Ovary (tissue), 10 donors: ENCODE results near the gene CRHR2. TPM values are rescaled to one million over a fixed set of nuclear protein-coding genes. Genes with fewer than 3 reads are reported as not detected.
A peak's percentile ranks its signal among the peaks of the same experiment; 100 is the strongest.

Source experiments
- DNase-seq, 5 donors: peaks; one replicate each; pipeline ENCODE4 v3.0.0-alpha.2; 2019 to 2020
- H3K27ac ChIP-seq, 2 donors: fragments of 200-600 bp; one replicate each; pipeline versions ENCODE4 v1.5.1 to v1.8.0; 2019 to 2022
- H3K27me3 ChIP-seq: fragments of 200-600 bp; one replicate; pipeline ENCODE4 v1.8.0; 2022
- H3K36me3 ChIP-seq: fragments of 200-600 bp; sonication (generic); one replicate; pipeline ENCODE4 v1.5.1; 2019
- H3K4me1 ChIP-seq: one replicate; pipeline ENCODE4 v1.8.1; 2013; ENCODE audit warnings: mild to moderate bottlenecking, moderate library complexity; ENCODE audit not compliant: insufficient read depth
- H3K4me3 ChIP-seq: fragments of 200-600 bp; sonication (generic); one replicate; pipeline ENCODE4 v1.5.1; 2017
- H3K9me3 ChIP-seq, 2 donors: fragments of 200-600 bp in 1 of 2; sonication (generic) in 1 of 2; one replicate each; pipeline versions ENCODE4 v1.5.1 to v1.8.1; 2013 to 2019; ENCODE audit warnings: mild to moderate bottlenecking in 1 of 2, moderate library complexity in 1 of 2
- EP300 ChIP-seq: sonication (generic); formaldehyde crosslinking; IDR thresholded peaks from one replicate; pipeline ENCODE4 v1.6.1; 2017; ENCODE audit warnings: antibody characterized with exemption
- POLR2A ChIP-seq: fragments of 450-650 bp; IDR thresholded peaks from one replicate; pipeline ENCODE4 v1.6.1; 2017; ENCODE audit warnings: antibody characterized with exemption, mild to moderate bottlenecking, moderate library complexity
- WGBS, 3 donors: extraction: QIAGEN DNeasy Blood & Tissue Kit in 1 of 3; methylation state at CpG; one replicate each; pipeline versions ENCODE4 v1.1.5 to v1.1.7; 2013 to 2017; 5-methylcytosine and 5-hydroxymethylcytosine counted together
- intact Hi-C, 4 donors: fragments of 100-400 bp; cut with DNase I; formaldehyde crosslinking; loops; one replicate each; pipeline versions ENCODE4 v1.11.0 to v1.15.1; 2022 to 2023
- long read RNA-seq, 3 donors: library from polyadenylated mRNA in 2 of 3; unstranded in 2 of 3; transcript quantifications; one replicate each; pipeline ENCODE4 v2.0.0 and lab custom pipeline, GENCODE V29; 2021 to 2026
- polyA plus RNA-seq, 2 donors: library from polyadenylated mRNA; stranded (reverse); fragments of 200-250 nt in 1 of 2; fragments of 350-450 nt in 1 of 2; fragmentation: Illumina TruSeq in 1 of 2; extraction: RNeasy Lipid Tissue Mini Kit (QIAGEN cat#74804) in 1 of 2; gene quantifications; one replicate each; pipeline ENCODE4 v1.2.3, GENCODE V29; 2013 to 2014
- total RNA-seq, 7 donors: library from RNA; depleted of rRNA in 2 of 7; stranded (reverse); fragments of >200 nt in 2 of 7; fragmentation: NEBNext Ultra II Directional in 3 of 7; extraction: Animal tissue kit (Norgen Biotek cat#: 25700) in 3 of 7; gene quantifications; one replicate each; pipeline versions ENCODE4 v1.1.0 to v1.2.4, GENCODE V29; 2016 to 2023
- TF ChIP-seq, protein P1 (sequence below), 3 donors: fragments of 450-650 bp in 2 of 3; fragments of 200-600 bp in 1 of 3; IDR thresholded peaks; one replicate each; pipeline versions ENCODE4 v1.5.1 to v1.8.0; 2016 to 2022; ENCODE audit warnings: antibody characterized with exemption in 3 of 3, mild to moderate bottlenecking in 1 of 3
- donor health status: DM: no; HTN: no; CAD: no; lungs with moderate emphysema.
- donor health status: DM: no; HTN: no; CAD: no.
- donor health status: Bipolar disorder and iron deficiency.
- donor health status: DM: yes; HTN: yes; CAD: no.
- donor health status: DM: no; HTN: no; CAD: no.
- donor health status: DM: yes; HTN: yes; CAD: no.

CRHR2 gene
- total RNA-seq (1 to 10 TPM in 1 of 7 donors, under 1 TPM in 3, not detected in 3; 0.10 to 1.1 (median 0.87) TPM), polyA plus RNA-seq (under 1 TPM in 1 of 2 donors, not detected in 1; 0.08 TPM)
- long read RNA-seq, donor 1, partial matches to known transcripts: 0 of 1 reads
- long read RNA-seq, donor 1, other reads (novel, unspliced or antisense): 1 of 1 reads
- long read RNA-seq, donor 2: 0 reads
- long read RNA-seq, donor 3, partial matches to known transcripts: 0 of 6 reads
- long read RNA-seq, donor 3, other reads (novel, unspliced or antisense): 2 of 6 reads

DNA sequence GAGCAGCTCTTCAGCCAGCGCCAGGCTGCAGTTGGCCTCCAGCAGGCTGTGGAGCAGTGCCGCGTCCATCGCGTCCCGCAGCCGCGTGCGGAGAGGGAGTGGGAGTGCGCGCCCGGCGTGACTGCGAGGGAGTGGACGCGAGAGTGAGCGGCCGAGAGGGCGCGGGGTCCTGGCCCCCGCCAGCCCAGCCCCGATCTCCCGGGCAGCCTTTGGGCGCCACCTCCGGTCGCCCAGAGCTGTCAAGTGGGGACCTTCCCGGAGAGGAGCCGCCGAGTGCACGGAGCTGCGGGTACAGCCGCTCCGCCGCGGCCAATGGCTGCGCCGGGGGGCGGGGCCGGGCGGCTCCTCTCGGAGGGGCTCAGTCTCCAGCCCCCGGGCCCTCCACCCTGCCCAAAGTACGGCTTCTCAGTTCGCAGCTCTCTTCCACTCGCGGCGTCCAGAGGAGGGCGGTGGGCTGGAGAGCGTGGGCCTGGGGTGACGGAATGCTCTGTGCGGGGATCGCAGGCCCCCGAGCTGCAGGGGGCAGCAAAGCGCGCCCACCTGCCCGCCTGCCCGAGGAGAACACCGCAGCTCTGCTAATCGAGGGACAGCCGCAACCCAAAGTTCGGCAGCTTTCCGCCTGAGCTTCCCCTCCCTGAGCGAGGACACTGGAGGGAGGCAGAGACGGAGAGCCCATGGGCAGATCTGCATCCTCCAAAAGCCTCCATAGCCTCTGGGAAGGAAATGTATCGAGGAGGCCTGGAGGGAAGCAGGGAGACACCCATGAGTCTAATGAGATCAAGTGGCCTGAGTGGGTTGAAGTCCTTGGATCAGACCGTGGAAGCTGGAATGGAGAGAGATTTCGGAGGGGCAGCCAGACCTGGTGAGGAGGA, at the start of gene CRHR2:
TSS of gene CRHR2 (minus strand) at position 245 of the 872 bp plus-strand sequence. CDS start at position 69, 176 bp downstream.
- no peak for TF ChIP-seq POLR2A
- TF ChIP-seq, protein P1, sequence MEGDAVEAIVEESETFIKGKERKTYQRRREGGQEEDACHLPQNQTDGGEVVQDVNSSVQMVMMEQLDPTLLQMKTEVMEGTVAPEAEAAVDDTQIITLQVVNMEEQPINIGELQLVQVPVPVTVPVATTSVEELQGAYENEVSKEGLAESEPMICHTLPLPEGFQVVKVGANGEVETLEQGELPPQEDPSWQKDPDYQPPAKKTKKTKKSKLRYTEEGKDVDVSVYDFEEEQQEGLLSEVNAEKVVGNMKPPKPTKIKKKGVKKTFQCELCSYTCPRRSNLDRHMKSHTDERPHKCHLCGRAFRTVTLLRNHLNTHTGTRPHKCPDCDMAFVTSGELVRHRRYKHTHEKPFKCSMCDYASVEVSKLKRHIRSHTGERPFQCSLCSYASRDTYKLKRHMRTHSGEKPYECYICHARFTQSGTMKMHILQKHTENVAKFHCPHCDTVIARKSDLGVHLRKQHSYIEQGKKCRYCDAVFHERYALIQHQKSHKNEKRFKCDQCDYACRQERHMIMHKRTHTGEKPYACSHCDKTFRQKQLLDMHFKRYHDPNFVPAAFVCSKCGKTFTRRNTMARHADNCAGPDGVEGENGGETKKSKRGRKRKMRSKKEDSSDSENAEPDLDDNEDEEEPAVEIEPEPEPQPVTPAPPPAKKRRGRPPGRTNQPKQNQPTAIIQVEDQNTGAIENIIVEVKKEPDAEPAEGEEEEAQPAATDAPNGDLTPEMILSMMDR (IDR thresholded peaks at IDR 0.05): peak in 1 of 3 donors; percentile 44
- Histone ChIP-seq H3K9me3 (no peaks in the 10 kb centered on the region), H3K27ac (no peak within 1 kb of the TSS), H3K36me3 (no peaks in the 10 kb centered on the region), H3K27me3 (no peaks in the 10 kb centered on the region), H3K4me1 (no peaks in the 10 kb centered on the region), H3K4me3 (peak within 1 kb of the TSS; percentile 41)
- intact Hi-C loops: no loop called here
- DNase-seq: peak in 4 of 5 donors; percentile 22 to 55 (median 34)
- WGBS, 3 donors: 3 to 5% (median 3%) methylated on average over 50 to 67 of the region's 67 CpGs

DNA sequence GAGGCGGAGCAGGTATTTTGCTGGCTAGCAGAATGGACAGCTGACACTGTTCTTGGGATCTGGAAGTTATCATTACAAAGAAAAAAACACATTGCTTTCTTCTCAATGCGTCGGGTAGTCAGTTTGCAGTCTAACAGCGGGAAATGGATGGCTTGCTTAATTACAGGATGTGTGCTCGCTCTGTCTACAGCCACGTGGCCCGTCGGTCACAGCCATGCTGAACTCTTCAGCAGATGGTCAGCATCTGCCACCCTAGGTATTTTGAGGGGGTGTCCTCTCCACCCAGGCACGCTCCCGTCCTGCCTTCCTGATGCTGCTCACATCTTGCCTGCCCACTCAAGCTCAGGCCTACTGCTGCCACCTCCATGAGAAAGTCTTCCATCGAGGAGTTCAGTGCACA, 49.3 kb upstream of the CRHR2 start:
- H3K27ac ChIP-seq: no peak overlapping the region
- H3K9me3 ChIP-seq: no peaks in the 10 kb centered on the region
- no peaks in the 10 kb centered on the region for H3K36me3 ChIP-seq
- DNase-seq: no peak
- no peaks in the 10 kb centered on the region for H3K27me3 ChIP-seq
- WGBS, 3 donors: 43 to 62% (median 55%) methylated on average over 11 of the region's 11 CpGs
- TF ChIP-seq, protein P1 (IDR thresholded peaks at IDR 0.05): no peak
- TF ChIP-seq EP300: no peak
- TF ChIP-seq POLR2A: no peak
- H3K4me1 ChIP-seq: no peaks in the 10 kb centered on the region
- no peak overlapping the region for H3K4me3 ChIP-seq
- intact Hi-C loops: no loop called here

DNA sequence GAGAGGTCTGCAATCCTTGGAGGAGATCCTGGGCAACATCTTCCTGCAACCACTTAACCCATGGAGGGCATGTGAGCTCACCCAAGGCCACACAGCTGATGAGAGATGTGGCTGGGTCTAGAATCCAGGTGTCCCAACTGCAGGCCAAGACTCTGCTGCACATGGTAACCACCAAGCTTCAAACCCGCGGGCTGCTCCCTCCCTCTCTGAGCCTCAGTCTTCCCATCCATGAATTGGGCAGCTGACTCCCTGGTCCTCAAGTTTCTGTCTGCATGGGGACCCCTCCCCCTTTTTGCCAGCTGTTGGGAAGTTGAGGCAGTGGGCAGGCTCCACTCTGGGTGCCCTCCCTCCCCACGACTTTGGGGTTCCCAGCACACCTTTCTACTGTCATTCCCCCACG, 48.7 kb upstream of the CRHR2 start:
- H3K27me3 ChIP-seq: no peaks in the 10 kb centered on the region
- no peaks in the 10 kb centered on the region for H3K9me3 ChIP-seq
- H3K4me3 ChIP-seq: no peak overlapping the region
- no peak overlapping the region for H3K27ac ChIP-seq
- intact Hi-C loops: no loop called here
- TF ChIP-seq, protein P1 (IDR thresholded peaks at IDR 0.05): no peak
- no peak for TF ChIP-seq EP300
- no peak for TF ChIP-seq POLR2A
- WGBS, 3 donors: 74 to 87% (median 76%) methylated on average over 4 of the region's 4 CpGs
- no peaks in the 10 kb centered on the region for H3K4me1 ChIP-seq
- no peaks in the 10 kb centered on the region for H3K36me3 ChIP-seq
- no peak for DNase-seq

DNA sequence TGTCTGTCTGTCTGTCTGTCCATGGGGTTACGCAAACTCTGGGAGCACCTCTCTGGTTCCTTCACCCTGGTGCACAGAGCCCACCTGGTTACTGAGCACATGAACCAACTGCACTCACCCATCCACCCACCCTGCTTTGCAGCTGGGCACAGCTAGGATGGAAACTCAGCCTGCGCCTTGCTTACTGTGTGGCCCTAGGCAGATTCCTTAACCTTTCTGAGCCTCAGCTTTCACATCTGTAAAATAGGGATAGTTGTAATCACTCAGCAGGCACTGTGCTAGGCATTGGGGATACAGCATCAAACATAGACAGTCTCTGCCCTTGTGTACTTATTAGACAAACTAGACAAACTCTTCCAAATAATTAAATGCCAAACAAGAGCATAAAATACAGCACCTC, 47.8 kb upstream of the CRHR2 start:
- WGBS, 3 donors: 92 to 94% (median 93%) methylated on average over 2 of the region's 2 CpGs
- no peaks in the 10 kb centered on the region for H3K4me1 ChIP-seq
- H3K36me3 ChIP-seq: no peaks in the 10 kb centered on the region
- H3K27me3 ChIP-seq: no peaks in the 10 kb centered on the region
- H3K9me3 ChIP-seq: no peaks in the 10 kb centered on the region
- no peak overlapping the region for H3K4me3 ChIP-seq
- TF ChIP-seq POLR2A (no peak), EP300 (no peak)
- TF ChIP-seq, protein P1 (IDR thresholded peaks at IDR 0.05): no peak
- intact Hi-C loops: no loop called here
- H3K27ac ChIP-seq: no peak overlapping the region
- DNase-seq: no peak
